T-helper 1 cell treated with Interleukin-12 subunit alpha and Interleukin-12 subunit beta and Interleukin-4 antibody, amounts not matched to agents 30 μg/mL and 1 μg/mL, for 36 hours (primary cell): ENCODE measurements around the gene PINLYP.
"Not testable (repeated sequence)": the region's sequence is repeated elsewhere in the genome, so short reads cannot be mapped to it uniquely, and the experiment has no call there.

Experiments used
- H3K27ac Mint-ChIP-seq: one replicate; pipeline ENCODE4 v1.8.0; 2021; ENCODE audit warnings: mild to moderate bottlenecking, mixed read lengths
- H3K27me3 Mint-ChIP-seq: one replicate; pipeline ENCODE4 v1.8.0; 2021; ENCODE audit warnings: low read depth, mixed read lengths
- H3K36me3 Mint-ChIP-seq: one replicate; pipeline ENCODE4 v1.8.0; 2021; ENCODE audit warnings: low read depth, mixed read lengths
- H3K4me1 Mint-ChIP-seq: one replicate; pipeline ENCODE4 v1.8.0; 2021; ENCODE audit warnings: low read depth, mixed read lengths
- H3K4me3 Mint-ChIP-seq: one replicate; pipeline ENCODE4 v1.8.0; 2021; ENCODE audit warnings: mild to moderate bottlenecking, moderate library complexity, mixed read lengths
- H3K9me3 Mint-ChIP-seq: one replicate; pipeline ENCODE4 v1.8.0; 2021; ENCODE audit warnings: mixed read lengths

Gene PINLYP

GRCh38 chr19:43584484-43584883 lies 8.9 kb downstream of the PINLYP start:
- Mint-ChIP-seq H3K27ac (peak overlapping the region; percentile 76), H3K4me3 (no peak overlapping the region), H3K27me3 (no peaks in the 10 kb centered on the region), H3K9me3 (no peaks in the 10 kb centered on the region), H3K4me1 (peaks cover 13% of the 10 kb centered on the region), H3K36me3 (peaks cover 6% of the 10 kb centered on the region)

- peaks cover 19% of the 10 kb centered on the region for H3K4me1 Mint-ChIP-seq
- H3K36me3 Mint-ChIP-seq, result peaks cover 12% of the 10 kb centered on the region
- H3K4me3 Mint-ChIP-seq, result no peak overlapping the region
- no peaks in the 10 kb centered on the region for H3K9me3 Mint-ChIP-seq
- no peaks in the 10 kb centered on the region for H3K27me3 Mint-ChIP-seq
- H3K27ac Mint-ChIP-seq, result no peak overlapping the region
These were observed 10.7 kb downstream of the PINLYP start for GRCh38 chr19:43586346-43586745.

- H3K4me3 Mint-ChIP-seq, H3K27me3 Mint-ChIP-seq, H3K27ac Mint-ChIP-seq, H3K9me3 Mint-ChIP-seq: not testable (repeated sequence)
- peaks cover 17% of the 10 kb centered on the region for H3K4me1 Mint-ChIP-seq
- H3K36me3 Mint-ChIP-seq, result peaks cover 12% of the 10 kb centered on the region
These were observed 11.4 kb downstream of the PINLYP start for GRCh38 chr19:43587029-43587428.

GRCh38 chr19:43589277-43589676 lies 13.7 kb downstream of the PINLYP start:
- Mint-ChIP-seq H3K36me3 (peaks cover 23% of the 10 kb centered on the region), H3K9me3 (no peaks in the 10 kb centered on the region), H3K27me3 (no peaks in the 10 kb centered on the region), H3K27ac (peak overlapping the region; percentile 46), H3K4me3 (no peak overlapping the region), H3K4me1 (peaks cover 20% of the 10 kb centered on the region)

GRCh38 chr19:43589678-43590077 lies 14.1 kb downstream of the PINLYP start:
- Mint-ChIP-seq H3K4me1 (peaks cover 19% of the 10 kb centered on the region), H3K9me3 (no peaks in the 10 kb centered on the region), H3K36me3 (peaks cover 23% of the 10 kb centered on the region), H3K4me3 (no peak overlapping the region), H3K27ac (peak overlapping the region; percentile 46), H3K27me3 (no peaks in the 10 kb centered on the region)

GRCh38 chr19:43591904-43592772 lies 16.5 kb downstream of the PINLYP start:
- Mint-ChIP-seq H3K4me3 (no peak overlapping the region), H3K9me3 (no peaks in the 10 kb centered on the region), H3K27ac (no peak overlapping the region), H3K36me3 (peaks cover 27% of the 10 kb centered on the region), H3K27me3 (no peaks in the 10 kb centered on the region), H3K4me1 (peaks cover 32% of the 10 kb centered on the region)

GRCh38 chr19:43592800-43593350 lies 17.3 kb downstream of the PINLYP start:
- Mint-ChIP-seq H3K9me3 (no peaks in the 10 kb centered on the region), H3K4me1 (peaks cover 39% of the 10 kb centered on the region), H3K36me3 (peaks cover 27% of the 10 kb centered on the region), H3K4me3 (peak overlapping the region; percentile 52), H3K27ac (no peak overlapping the region), H3K27me3 (no peaks in the 10 kb centered on the region)

- Mint-ChIP-seq H3K4me1 (peaks cover 42% of the 10 kb centered on the region), H3K9me3 (no peaks in the 10 kb centered on the region), H3K27ac (peak overlapping the region; percentile 99), H3K4me3 (peak overlapping the region; percentile 52), H3K36me3 (peaks cover 27% of the 10 kb centered on the region), H3K27me3 (no peaks in the 10 kb centered on the region)
These were observed 18.6 kb downstream of the PINLYP start for GRCh38 chr19:43594081-43594697.

GRCh38 chr19:43594710-43595604 lies 19.4 kb downstream of the PINLYP start:
- Mint-ChIP-seq H3K4me3 (peak overlapping the region; percentile 99), H3K4me1 (peaks cover 37% of the 10 kb centered on the region), H3K36me3 (peaks cover 27% of the 10 kb centered on the region), H3K27ac (peak overlapping the region; percentile 99), H3K27me3 (no peaks in the 10 kb centered on the region), H3K9me3 (no peaks in the 10 kb centered on the region)

- Mint-ChIP-seq H3K9me3 (no peaks in the 10 kb centered on the region), H3K27me3 (no peaks in the 10 kb centered on the region), H3K36me3 (peaks cover 25% of the 10 kb centered on the region), H3K4me1 (peaks cover 34% of the 10 kb centered on the region), H3K27ac (peak overlapping the region; percentile 99), H3K4me3 (peak overlapping the region; percentile 99)
These were observed 20.0 kb downstream of the PINLYP start for GRCh38 chr19:43595605-43595998.

GRCh38 chr19:43595999-43596841 lies 20.6 kb downstream of the PINLYP start, which contains the start of the genes IRGQ and ZNF576:
Gene IRGQ, minus strand, starts transcription at chr19:43596134. Its CDS starts 796 bp downstream, at chr19:43595338.
Gene ZNF576, plus strand, starts transcription at chr19:43596595. Its CDS starts 514 bp downstream, at chr19:43597109.
- Mint-ChIP-seq H3K27ac (peak within 1 kb of the TSS; percentile 99), H3K27me3 (no peaks in the 10 kb centered on the region), H3K4me3 (peak within 1 kb of the TSS; percentile 99), H3K4me1 (peaks cover 30% of the 10 kb centered on the region), H3K36me3 (peaks cover 22% of the 10 kb centered on the region), H3K9me3 (no peaks in the 10 kb centered on the region)

GRCh38 chr19:43596842-43597461 lies 21.4 kb downstream of the PINLYP start:
- H3K27me3 Mint-ChIP-seq, result no peaks in the 10 kb centered on the region
- peak overlapping the region; percentile 99 for H3K4me3 Mint-ChIP-seq
- peaks cover 32% of the 10 kb centered on the region for H3K4me1 Mint-ChIP-seq
- no peaks in the 10 kb centered on the region for H3K9me3 Mint-ChIP-seq
- peaks cover 25% of the 10 kb centered on the region for H3K36me3 Mint-ChIP-seq
- peak overlapping the region; percentile 99 for H3K27ac Mint-ChIP-seq

GRCh38 chr19:43597876-43598275 lies 22.3 kb downstream of the PINLYP start:
- Mint-ChIP-seq H3K4me1 (peaks cover 32% of the 10 kb centered on the region), H3K4me3 (peak overlapping the region; percentile 99), H3K27ac (peak overlapping the region; percentile 99), H3K9me3 (no peaks in the 10 kb centered on the region), H3K36me3 (peaks cover 22% of the 10 kb centered on the region), H3K27me3 (no peaks in the 10 kb centered on the region)
